ENCODE results near the gene SSBP3. TPM values are rescaled to one million over a fixed set of nuclear protein-coding genes. Genes with fewer than 3 reads are reported as not detected.

Gene SSBP3
- total RNA-seq, 1 donor from 2014 or later, result 51.0 TPM

GRCh38 chr1:54243022-54243421, 163.2 kb downstream of the SSBP3 start:
- no peak for TF ChIP-seq CTCF (IDR thresholded peaks at IDR 0.05)
- no peak for DNase-seq (ENCODE audit: low spot score in 2 of 2)
- peaks cover 0 to 4% of the 10 kb centered on the region in 2 donors for H3K4me1 ChIP-seq
- intact Hi-C loops (cut with DNase I), result no loop called here
- no peaks in the 10 kb centered on the region for H3K9me3 ChIP-seq
- H3K36me3 ChIP-seq, result peaks cover 31 to 55% of the 10 kb centered on the region in 2 donors
- H3K4me3 ChIP-seq, result no peak overlapping the region
- H3K27ac ChIP-seq, result no peak overlapping the region
- no peaks in the 10 kb centered on the region for H3K27me3 ChIP-seq

- H3K27ac ChIP-seq, result peak overlapping the region in 1 of 2 donors; percentile 25
- no peaks in the 10 kb centered on the region for H3K9me3 ChIP-seq
- H3K4me1 ChIP-seq, result peaks cover 0 to 4% of the 10 kb centered on the region in 2 donors
- H3K4me3 ChIP-seq, result no peak overlapping the region
- peak in 1 of 2 donors; percentile 47 for DNase-seq (ENCODE audit: low spot score in 2 of 2)
- no peak for TF ChIP-seq CTCF (IDR thresholded peaks at IDR 0.05)
- H3K27me3 ChIP-seq, result no peaks in the 10 kb centered on the region
- intact Hi-C loops (cut with DNase I), result no loop called here
- peaks cover 24 to 66% of the 10 kb centered on the region in 2 donors for H3K36me3 ChIP-seq
Measured at GRCh38 chr1:54241364-54241763, 164.8 kb downstream of the SSBP3 start.

- no peak for TF ChIP-seq CTCF (IDR thresholded peaks at IDR 0.05)
- peaks cover 21 to 62% of the 10 kb centered on the region in 2 donors for H3K36me3 ChIP-seq
Measured at GRCh38 chr1:54240741-54241335, 165.4 kb downstream of the SSBP3 start.

GRCh38 chr1:54239631-54240031, 166.6 kb downstream of the SSBP3 start:
- intact Hi-C loops (cut with DNase I), result no loop called here
- no peak overlapping the region for H3K4me3 ChIP-seq
- no peaks in the 10 kb centered on the region for H3K9me3 ChIP-seq
- peaks cover 0 to 4% of the 10 kb centered on the region in 2 donors for H3K4me1 ChIP-seq
- TF ChIP-seq CTCF (IDR thresholded peaks at IDR 0.05), result no peak
- peak in 1 of 2 donors; percentile 61 for DNase-seq (ENCODE audit: low spot score in 2 of 2)
- no peaks in the 10 kb centered on the region for H3K27me3 ChIP-seq
- H3K27ac ChIP-seq, result peak overlapping the region; percentile 16 to 41
- peaks cover 21 to 59% of the 10 kb centered on the region in 2 donors for H3K36me3 ChIP-seq

More at GRCh38 chr1:54240741-54241335, 165.4 kb downstream of the SSBP3 start:
- Histone ChIP-seq H3K27ac (peak overlapping the region in 1 of 2 donors; percentile 25), H3K9me3 (no peaks in the 10 kb centered on the region), H3K4me1 (peaks cover 0 to 4% of the 10 kb centered on the region in 2 donors), H3K4me3 (no peak overlapping the region), H3K27me3 (no peaks in the 10 kb centered on the region)
- intact Hi-C loops (cut with DNase I), result no loop called here
- peak in 1 of 2 donors; percentile 58 for DNase-seq (ENCODE audit: low spot score in 2 of 2)

- H3K27ac ChIP-seq, result peak overlapping the region in 1 of 2 donors; percentile 41
- no peaks in the 10 kb centered on the region for H3K9me3 ChIP-seq
- H3K36me3 ChIP-seq, result peaks cover 21 to 57% of the 10 kb centered on the region in 2 donors
- intact Hi-C loops (cut with DNase I), result no loop called here
- H3K4me1 ChIP-seq, result peaks cover 0 to 4% of the 10 kb centered on the region in 2 donors
- DNase-seq (ENCODE audit: low spot score in 2 of 2), result no peak
- no peaks in the 10 kb centered on the region for H3K27me3 ChIP-seq
- TF ChIP-seq CTCF (IDR thresholded peaks at IDR 0.05), result no peak
- H3K4me3 ChIP-seq, result no peak overlapping the region
Measured at GRCh38 chr1:54239035-54239383, 167.2 kb downstream of the SSBP3 start.
